ENCODE measurements around the gene COL6A1.

GRCh38 chr21:45959779-45960390, 21.7 kb upstream of the COL6A1 start:
- TF ChIP-seq POLR2AphosphoS5 (IDR thresholded peaks at IDR 0.05; ENCODE audit: low read depth) (no peak), CTCF (IDR thresholded peaks at IDR 0.05; ENCODE audit: insufficient read depth, low read length) (no peak), REST (IDR thresholded peaks at IDR 0.05; ENCODE audit: insufficient replicate concordance, low read depth) (no peak), SPI1 (IDR thresholded peaks at IDR 0.05; ENCODE audit: borderline replicate concordance, low read depth) (no peak), GABPA (IDR thresholded peaks at IDR 0.05; ENCODE audit: low read depth) (no peak)
